ENCODE data around the gene DTX3L. TPM values are rescaled to one million over a fixed set of nuclear protein-coding genes. Genes with fewer than 3 reads are reported as not detected.

DTX3L gene
- total and polyA plus RNA-seq, 9 of the 15 experiments (the other 6 are each of a cell fraction or from before 2014, with no cell fraction given): 2.3 to 6.5 (median 3.0) TPM

- TF ChIP-seq ZHX1 (conservative IDR thresholded peaks at IDR 0.05; ENCODE audit: low read length) (no peak), CCNT2 (IDR thresholded peaks at IDR 0.05; ENCODE audit: borderline replicate concordance, extremely low read depth, insufficient read length, low read depth, low read length) (no peak), BCL6 (CRISPR knock-in tag; IDR thresholded peaks at IDR 0.05) (no peak), ZFP1 (CRISPR knock-in tag; IDR thresholded peaks at IDR 0.05) (no peak), ZBED1 (IDR thresholded peaks at IDR 0.05) (no peak), PREB (CRISPR knock-in tag; IDR thresholded peaks at IDR 0.05) (no peak), TGIF2 (CRISPR knock-in tag; IDR thresholded peaks at IDR 0.05) (no peak)
Measured at GRCh38 chr3:122606330-122606729, 42.2 kb downstream of the DTX3L start (continued).

- Histone ChIP-seq H3K9me1 (ENCODE audit: control insufficient read depth, insufficient read depth, low read length) (no peaks in the 10 kb centered on the region), H2AFZ (ENCODE audit: low read depth, low read length) (no peak overlapping the region), H3K4me3 (no peak overlapping the region), H3K36me3 (ENCODE audit: control insufficient read depth, insufficient read depth, low read length) (no peaks in the 10 kb centered on the region), H3K27me3 (ENCODE audit: control insufficient read depth in 2 of 2, insufficient read depth in 2 of 2, low read length in 2 of 2) (peaks cover 0 to 3% of the 10 kb centered on the region in 2 experiments; a peak in 2 of 5 replicates), H3K9ac (ENCODE audit: insufficient read depth in 1 of 2, low read depth in 2 of 2, low read length in 2 of 2) (no peak overlapping the region), H3K4me1 (replicated peaks in 1 of 2; ENCODE audit: control insufficient read depth in 2 of 2, insufficient read depth in 2 of 2, low read length in 2 of 2) (no peaks in the 10 kb centered on the region), H3K9me3 (replicated peaks; ENCODE audit: control insufficient read depth, insufficient read depth, low read depth, low read length) (no peaks in the 10 kb centered on the region; the same call in 1 of the 2 replicates), H3K27ac (ENCODE audit: extremely low read depth, low read depth, low read length) (no peak overlapping the region), H3K79me2 (ENCODE audit: control insufficient read depth, insufficient read depth, low read length) (no peaks in the 10 kb centered on the region), H3K4me2 (ENCODE audit: insufficient read depth, low read length) (no peak overlapping the region), H4K20me1 (replicated peaks; ENCODE audit: control insufficient read depth, insufficient read depth, low read length) (no peaks in the 10 kb centered on the region)
- no TSS peak for BruUV-seq (replicated peaks)
- CTCF ChIA-PET (ENCODE audit: low intra/inter-chr PET ratio): no interaction called here
- DNase-seq (ENCODE audit: extremely low read depth in 1 of 4, low spot score in 3 of 4): no peak
- no peak for ATAC-seq
- TF ChIP-seq SMARCA5 (IDR thresholded peaks at IDR 0.05): no peak
- TF ChIP-seq BHLHE40 (IDR thresholded peaks at IDR 0.05; ENCODE audit: low read length): no peak
- TF ChIP-seq XRCC4 (IDR thresholded peaks at IDR 0.05; ENCODE audit: extremely low read depth, insufficient read depth, insufficient read length): no peak
- no peak for TF ChIP-seq FOXA1 (IDR thresholded peaks at IDR 0.05; ENCODE audit: borderline replicate concordance)
- no peak for TF ChIP-seq XRCC5 (IDR thresholded peaks at IDR 0.05; ENCODE audit: low read depth, low read length)
- TF ChIP-seq NFE2L1 (tag; IDR thresholded peaks at IDR 0.05; ENCODE audit: borderline replicate concordance, low read depth): no peak
- no peak for TF ChIP-seq CHD4 (IDR thresholded peaks at IDR 0.05; ENCODE audit: insufficient read depth, insufficient replicate concordance, low read depth, low read length, poor library complexity, severe bottlenecking)
- no peak for TF ChIP-seq ELF1 (tag; IDR thresholded peaks at IDR 0.05)
- intact Hi-C loops (cut with micrococcal nuclease): no loop called here
- FAIRE-seq: no peak
- 8% methylated on average over 1 of the region's 1 CpG for WGBS (ENCODE audit: insufficient coverage, low coverage, missing lambda C conversion rate)
- in situ Hi-C loops (cut with MboI): no loop called here
- POLR2A ChIA-PET: no interaction called here
Measured at GRCh38 chr3:122608916-122609315, 44.8 kb downstream of the DTX3L start.

All from K562 (cell line).